GM19043 (cell line): ENCODE data around the gene CRYGC.

Experiments
- ATAC-seq: cut with Tn5 transposase; IDR thresholded peaks from one replicate; pipeline ENCODE4 v1.9.1; 2021; ENCODE audit warnings: low read depth; ENCODE audit not compliant: unreplicated experiment

Gene CRYGC

DNA sequence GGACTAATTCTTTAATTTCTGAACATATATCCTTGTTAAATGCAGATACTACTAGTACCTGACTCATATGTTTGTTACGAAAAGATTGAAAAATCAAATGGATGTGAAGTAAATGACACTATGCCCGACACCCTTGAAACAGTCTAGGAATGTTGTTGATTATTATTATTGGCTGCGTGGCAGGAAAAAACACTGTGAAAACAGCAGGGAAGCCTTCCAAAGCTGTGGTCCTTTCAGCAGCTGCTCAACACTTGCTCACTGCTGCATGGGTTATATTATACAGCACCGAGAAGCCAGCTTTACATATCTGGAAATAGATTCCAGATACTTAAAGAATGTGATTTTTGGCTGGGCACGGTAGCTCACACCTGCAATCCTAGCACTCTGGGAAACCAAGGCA is 31.8 kb downstream of the CRYGC start:
- no peak for ATAC-seq

DNA sequence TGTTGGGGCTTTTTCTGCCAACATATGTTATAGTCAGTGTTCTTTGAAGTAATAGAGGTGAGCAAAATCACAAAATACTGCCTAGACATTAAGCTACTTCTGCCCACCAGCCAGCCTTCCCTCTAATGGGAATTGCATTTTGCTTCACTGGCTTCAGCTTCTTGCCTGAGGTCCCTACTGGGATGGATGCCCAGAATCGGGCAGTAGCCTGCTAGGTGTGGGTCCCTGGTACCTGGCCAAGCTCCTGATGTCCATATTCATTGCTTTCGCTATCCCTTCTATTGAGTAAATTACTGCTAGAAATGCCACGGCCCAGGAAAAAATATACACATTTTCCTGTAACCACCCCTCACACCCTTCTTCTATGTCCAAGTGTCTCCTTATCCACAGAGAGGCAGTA is 32.3 kb downstream of the CRYGC start:
- no peak for ATAC-seq

- ATAC-seq, result no peak
Observed at GRCh38 chr2:208096080-208096479, 33.5 kb downstream of the CRYGC start.

DNA sequence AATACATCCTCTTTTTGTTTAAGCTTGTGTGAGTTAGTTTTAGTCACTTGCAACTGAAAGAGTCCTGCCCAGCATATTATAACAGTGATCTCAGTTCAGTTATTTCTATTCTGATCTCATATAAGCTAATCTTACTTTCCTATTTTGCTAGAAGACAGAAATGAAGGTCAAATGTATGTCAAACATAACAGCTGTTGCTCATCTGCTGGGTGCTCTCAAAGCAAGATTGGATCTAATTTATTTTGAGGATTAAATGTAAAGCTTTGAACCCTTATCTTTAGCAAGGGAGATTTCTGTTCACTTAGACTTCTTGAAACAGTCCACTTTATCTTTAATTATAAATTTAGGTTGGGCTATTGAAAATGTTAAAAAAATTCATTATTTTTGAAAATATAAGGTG is 36.5 kb downstream of the CRYGC start:
- ATAC-seq, result no peak

GRCh38 chr2:208092093-208092832 is 37.4 kb downstream of the CRYGC start:
- ATAC-seq, result no peak

- ATAC-seq, result no peak
Observed at GRCh38 chr2:208090420-208090819, 39.2 kb downstream of the CRYGC start.

DNA sequence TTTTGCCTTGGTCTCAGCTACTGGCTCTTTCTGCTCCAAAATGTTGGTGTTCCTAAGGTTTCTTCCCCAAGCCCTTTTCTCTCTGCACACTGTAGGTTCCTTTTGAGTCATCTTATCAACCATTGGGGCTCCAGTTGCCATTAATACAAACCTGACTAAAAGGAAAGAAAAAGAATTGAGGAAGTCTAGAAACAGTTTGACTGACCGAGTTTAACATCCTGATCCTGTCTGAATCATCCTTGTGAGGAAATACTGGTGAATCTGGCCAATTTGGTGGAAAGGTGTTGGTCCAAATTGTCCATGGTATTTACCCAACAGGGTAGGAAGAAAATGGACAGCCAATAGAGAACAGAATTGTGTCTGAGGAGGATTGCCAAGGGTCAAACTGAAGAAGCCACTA is 43.6 kb downstream of the CRYGC start:
- no peak for ATAC-seq

- ATAC-seq, result no peak
Observed at GRCh38 chr2:208083807-208084206, 45.8 kb downstream of the CRYGC start.
